A673 (cell line): Measurements from ENCODE around the gene CALML4.

Source experiments
- EZH2 ChIP-seq: fragments of 200-600 bp; sonication (generic); IDR thresholded peaks from 2 replicates; pipeline ENCODE4 v1.6.1; 2017; ENCODE audit warnings: borderline replicate concordance, low read depth, mild to moderate bottlenecking, mixed read lengths, antibody characterized with exemption, low read length; ENCODE audit not compliant: poor library complexity, severe bottlenecking
- TF ChIP-seq, protein P1 (sequence below): fragments of 300-800, 200-600 bp; sonication (generic); conservative IDR thresholded peaks from 2 replicates; pipeline ENCODE4 v1.5.1; 2017; ENCODE audit warnings: low read depth, mild to moderate bottlenecking, antibody characterized with exemption, low read length, moderate library complexity, mixed read lengths

DNA sequence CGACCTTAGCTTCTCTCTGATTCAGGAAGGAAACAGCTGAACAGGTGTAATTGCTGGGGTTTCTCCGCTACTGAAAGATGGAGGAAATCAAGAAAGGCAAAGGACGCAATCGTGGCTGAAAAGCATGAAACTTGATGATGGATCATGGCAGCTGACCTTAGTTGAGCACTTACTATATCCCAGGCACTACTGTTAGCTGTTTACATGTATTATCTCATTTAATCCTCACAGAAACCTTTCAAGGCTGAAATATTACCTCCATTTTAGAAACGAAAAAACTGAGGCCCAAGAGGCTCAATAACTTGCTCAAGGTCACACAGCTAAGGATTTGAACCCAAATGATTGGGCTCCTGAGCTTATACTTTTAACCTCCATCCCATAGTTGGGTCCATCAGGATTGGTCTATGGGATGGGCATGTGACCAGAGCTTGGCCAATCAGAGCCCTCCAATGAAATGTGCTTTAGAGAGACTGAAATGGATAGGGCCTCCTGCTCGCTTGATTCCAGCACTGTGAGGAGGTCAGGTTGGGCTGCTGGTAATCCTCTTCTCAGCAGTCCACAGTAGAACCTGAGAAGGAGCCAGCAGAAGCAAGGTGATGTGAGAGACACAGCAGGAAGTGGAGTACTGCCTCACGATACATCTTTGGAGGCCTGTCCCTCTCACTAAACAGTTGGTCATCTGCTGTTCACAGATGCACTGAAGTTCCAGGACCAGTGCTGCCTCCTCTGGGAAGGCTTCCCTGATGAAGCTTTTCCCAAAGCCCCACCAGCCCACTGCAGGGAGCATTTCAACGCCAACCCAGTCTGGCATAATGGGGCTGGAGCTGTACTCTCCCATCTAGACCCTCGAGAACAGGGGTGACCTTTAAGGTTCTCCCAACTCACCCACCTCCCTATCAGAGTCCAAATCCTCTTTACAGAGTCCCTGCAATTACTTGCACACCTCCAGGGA lies 14.0 kb upstream of the CALML4 start:
- TF ChIP-seq, protein P1, sequence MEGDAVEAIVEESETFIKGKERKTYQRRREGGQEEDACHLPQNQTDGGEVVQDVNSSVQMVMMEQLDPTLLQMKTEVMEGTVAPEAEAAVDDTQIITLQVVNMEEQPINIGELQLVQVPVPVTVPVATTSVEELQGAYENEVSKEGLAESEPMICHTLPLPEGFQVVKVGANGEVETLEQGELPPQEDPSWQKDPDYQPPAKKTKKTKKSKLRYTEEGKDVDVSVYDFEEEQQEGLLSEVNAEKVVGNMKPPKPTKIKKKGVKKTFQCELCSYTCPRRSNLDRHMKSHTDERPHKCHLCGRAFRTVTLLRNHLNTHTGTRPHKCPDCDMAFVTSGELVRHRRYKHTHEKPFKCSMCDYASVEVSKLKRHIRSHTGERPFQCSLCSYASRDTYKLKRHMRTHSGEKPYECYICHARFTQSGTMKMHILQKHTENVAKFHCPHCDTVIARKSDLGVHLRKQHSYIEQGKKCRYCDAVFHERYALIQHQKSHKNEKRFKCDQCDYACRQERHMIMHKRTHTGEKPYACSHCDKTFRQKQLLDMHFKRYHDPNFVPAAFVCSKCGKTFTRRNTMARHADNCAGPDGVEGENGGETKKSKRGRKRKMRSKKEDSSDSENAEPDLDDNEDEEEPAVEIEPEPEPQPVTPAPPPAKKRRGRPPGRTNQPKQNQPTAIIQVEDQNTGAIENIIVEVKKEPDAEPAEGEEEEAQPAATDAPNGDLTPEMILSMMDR = no peak
- TF ChIP-seq EZH2 = no peak
